T-helper 1 cell treated with Interleukin-12 subunit alpha and Interleukin-12 subunit beta and Interleukin-4 antibody, amounts not matched to agents 30 ng/mL and 1 ng/mL, for 36 hours (primary cell): ENCODE measurements around the gene MAML3. TPM values are rescaled to one million over a fixed set of nuclear protein-coding genes. Genes with fewer than 3 reads are reported as not detected.

Source experiments
- intact Hi-C: fragments of 100-400 bp; cut with micrococcal nuclease; formaldehyde crosslinking; loops from one replicate; pipeline ENCODE4 v1.15.1; 2024
- total RNA-seq: library from RNA; stranded (reverse); gene quantifications from 2 replicates; pipeline ENCODE4 v1.2.3, GENCODE V29; 2022

Gene MAML3
- total RNA-seq = 0.73 and 0.83 TPM in 2 replicates

DNA sequence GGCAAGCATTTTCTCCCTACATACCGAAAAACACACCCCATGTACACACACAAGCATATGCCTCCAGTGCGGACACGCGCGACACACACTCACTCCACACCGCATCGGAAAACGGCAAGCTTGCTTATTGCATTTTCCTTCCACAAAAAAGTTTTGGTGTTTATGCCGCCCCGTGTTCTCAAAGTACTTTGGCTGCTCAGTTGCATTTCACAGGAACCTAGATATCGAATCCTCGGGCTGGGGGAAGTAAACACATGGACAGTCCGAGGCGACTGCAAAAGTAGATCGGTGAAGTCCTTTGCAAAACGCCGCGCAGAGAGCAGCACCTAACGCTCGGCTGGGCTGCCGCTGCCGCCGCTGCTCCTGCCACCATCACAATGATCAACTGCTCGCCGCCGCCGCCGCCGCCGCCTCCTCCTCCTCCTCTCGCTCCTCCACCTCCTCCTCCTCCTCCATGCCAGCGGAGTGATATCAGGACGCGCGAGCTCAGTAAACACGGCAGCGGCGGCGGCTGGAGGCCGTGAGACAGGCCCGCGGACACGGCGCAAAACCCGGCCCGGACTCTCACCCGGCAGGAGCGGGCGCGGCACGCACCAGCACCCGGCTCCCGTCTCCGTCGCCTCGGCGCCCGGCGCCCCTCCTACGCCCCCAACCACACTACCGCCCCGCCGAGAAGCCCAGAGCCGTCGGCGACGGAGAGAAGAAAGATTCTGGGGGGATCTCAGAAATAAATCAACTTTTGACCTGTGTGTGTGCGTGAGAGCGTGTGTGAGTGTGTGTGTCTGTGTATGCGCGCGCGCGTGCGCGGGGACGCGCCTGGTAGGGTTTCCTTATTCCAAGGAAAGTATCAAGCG, at the start of gene MAML3:
MAML3 (minus strand) TSS at position 467 of the 854 bp plus-strand sequence. CDS start 857 bp downstream, outside the sequence.
- intact Hi-C loops = loop anchor here (1.0 to 5.0 kb wide), 11 partner anchors 31 to 977 kb away; partner anchors contain the start of genes ELF2, RAB33B, SCOC and SETD7

- intact Hi-C loops = no loop called here
These were observed 45.0 kb upstream of the MAML3 start for GRCh38 chr4:140198942-140199341.

- intact Hi-C loops = loop anchor here (2.0 kb wide), 1 partner anchor 41 kb away; the partner anchor contains the start of gene MAML3
These were observed 41.8 kb upstream of the MAML3 start for GRCh38 chr4:140195806-140196205.

- intact Hi-C loops = no loop called here
These were observed 35.8 kb upstream of the MAML3 start for GRCh38 chr4:140189805-140190204.

DNA sequence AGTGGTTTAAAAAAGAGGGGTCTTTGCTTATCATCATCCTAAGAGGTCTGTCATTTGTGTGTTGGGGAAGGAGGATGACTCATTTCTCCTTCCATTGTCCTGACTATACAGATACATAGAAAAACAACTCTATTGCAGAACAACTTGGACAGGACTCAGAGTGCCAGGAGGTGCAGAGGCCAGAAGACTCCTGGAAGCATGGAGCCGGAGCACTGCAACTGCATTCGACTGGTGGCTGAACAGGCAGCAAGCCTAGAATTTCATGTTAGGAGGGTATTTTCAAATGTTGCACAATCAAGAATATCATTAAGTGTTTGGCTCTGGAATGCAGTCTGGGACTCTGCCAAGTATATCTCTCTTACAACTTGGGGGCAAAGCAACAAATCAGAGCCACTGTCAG, 35.0 kb upstream of the MAML3 start:
- intact Hi-C loops = no loop called here

DNA sequence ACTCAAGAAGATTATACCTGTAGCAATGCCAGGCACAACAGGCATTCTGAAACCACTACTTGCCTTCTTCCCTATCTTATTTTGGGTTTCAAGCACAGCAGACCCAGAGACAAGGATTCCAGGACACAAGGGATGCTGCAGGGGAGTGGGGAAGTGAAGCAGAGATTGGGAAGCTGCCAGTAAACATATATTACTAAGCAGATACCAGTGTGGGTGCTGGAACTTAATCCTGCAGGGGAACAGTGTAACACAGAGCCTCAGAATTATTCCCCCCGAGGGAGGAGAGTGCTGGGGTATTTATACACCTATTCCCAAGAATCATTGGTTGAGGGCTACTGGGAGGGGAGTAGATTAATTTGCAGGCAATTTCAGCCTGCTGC, 33.3 kb upstream of the MAML3 start:
- intact Hi-C loops = no loop called here

DNA sequence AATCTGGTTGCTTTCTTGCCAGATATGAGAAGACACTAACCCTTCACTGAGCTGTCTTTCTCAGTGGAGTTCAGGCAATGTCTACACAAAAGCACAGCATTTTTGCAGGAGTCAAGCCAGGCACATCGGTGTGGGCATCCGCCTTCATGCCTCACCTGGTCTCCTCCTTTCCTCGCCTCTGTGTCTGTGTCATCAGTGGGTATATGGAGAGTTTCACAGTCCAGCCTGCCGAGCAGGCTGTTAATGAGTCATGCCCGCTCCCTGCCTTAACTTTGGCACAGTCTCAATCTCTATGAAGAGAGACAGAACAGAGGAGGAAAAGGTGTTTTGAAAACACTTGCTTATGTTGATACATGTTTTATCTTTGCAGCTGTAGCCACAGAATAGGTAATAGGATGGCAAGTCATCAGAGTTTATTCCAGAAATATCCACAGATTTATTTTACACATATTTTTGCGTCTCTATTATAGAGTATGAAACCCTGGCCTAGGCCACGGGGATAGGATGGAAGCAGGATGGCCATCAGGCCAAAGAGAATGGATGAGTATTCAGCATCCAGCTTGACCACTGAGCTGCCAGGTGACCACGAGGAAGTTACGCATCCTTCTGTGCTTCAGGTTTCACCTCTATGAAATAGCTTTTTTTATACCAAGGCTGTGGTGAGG, 32.8 kb upstream of the MAML3 start:
- intact Hi-C loops = no loop called here

GRCh38 chr4:140186082-140186438, 32.1 kb upstream of the MAML3 start:
- intact Hi-C loops = no loop called here

DNA sequence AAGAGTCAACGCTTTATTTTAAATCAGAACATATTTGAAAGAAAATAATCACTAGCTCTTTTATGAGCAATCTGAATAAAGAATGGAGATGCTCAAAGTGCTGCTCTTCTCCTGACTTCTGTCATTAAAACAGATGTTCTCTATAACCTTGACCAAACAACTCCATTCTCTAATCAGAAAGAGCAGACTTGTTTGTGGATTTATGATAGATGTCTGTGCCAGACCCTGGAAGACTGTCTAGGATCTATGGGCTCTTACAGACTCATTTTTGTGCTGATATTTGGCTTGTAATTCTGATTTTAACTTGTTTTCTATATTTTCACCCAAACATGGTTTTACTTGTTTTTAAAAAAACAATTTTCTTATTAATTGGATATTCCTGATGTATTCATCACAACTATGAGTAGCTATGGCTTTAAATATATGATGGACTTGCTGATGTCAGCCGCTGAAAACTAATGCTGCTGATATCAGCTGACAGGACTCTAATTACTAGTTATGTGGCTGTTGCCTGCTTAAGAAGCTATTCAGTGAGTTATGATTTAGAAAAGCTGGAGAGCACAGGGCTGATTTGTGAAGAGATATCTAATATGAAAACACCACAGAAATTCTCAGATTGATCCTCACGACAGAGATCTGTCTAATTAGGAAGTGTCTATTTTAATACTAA, 31.6 kb upstream of the MAML3 start:
- intact Hi-C loops = no loop called here

DNA sequence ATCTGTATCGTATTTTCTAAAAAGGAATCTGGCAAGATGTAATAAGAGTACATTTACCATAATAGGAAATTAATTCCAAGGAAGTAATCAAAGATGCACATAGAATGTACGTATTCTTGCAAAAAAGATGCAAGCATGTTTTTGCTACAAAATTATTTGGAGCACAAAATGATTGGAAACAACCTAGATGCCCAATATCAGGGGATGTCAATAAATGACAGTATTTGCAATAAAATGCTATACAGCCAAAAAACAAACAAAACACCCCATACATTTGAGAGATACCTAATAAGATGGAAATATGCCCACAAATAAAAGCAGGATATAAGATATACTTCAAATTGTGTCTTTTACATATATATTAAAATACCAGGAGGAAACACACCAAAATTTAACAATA, 29.3 kb upstream of the MAML3 start:
- intact Hi-C loops = no loop called here

- intact Hi-C loops = no loop called here
These were observed 26.6 kb upstream of the MAML3 start for GRCh38 chr4:140180577-140180976.

- intact Hi-C loops = no loop called here
These were observed 22.8 kb upstream of the MAML3 start for GRCh38 chr4:140176735-140177134.

DNA sequence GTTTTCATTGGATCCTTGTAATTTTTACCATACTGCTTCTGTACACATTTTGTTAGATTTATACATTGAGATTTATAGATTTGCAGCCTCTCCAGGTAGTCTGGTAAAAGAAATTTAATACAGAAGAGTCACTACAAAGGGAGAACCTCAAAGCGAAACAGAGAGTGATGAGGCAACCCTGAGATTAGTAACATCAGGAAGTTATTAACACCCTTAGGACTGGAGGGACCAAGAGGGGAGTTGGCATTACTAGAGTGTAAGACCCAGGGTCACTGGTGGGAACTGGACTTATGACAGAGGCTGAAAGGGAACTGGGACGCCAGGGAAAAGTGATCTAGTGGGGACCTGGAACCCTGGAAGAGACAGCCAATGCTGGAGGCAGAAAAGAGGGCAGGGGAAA, 20.6 kb upstream of the MAML3 start:
- intact Hi-C loops = no loop called here

DNA sequence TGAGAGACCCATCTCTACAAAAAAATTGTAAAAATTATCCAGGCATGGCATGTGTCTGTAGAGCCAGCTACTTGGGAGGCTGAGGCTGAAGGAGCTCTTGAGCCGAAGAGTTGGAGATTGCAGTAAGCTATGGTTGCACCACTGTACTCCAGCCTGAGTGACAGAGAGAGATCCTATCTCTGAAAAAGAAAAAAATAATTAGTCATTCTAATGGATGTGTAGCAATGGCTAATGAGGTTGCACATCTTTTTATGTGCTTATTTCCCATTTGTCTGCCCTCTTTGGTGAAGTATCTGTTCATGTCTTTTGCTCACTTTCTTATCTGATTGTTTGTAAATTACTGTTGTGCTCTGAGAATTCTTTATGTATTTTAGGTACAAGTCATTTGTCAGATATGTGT, 19.0 kb upstream of the MAML3 start:
- intact Hi-C loops = no loop called here

- intact Hi-C loops = no loop called here
These were observed 16.3 kb upstream of the MAML3 start for GRCh38 chr4:140170299-140170698.

- intact Hi-C loops = no loop called here
These were observed 15.0 kb upstream of the MAML3 start for GRCh38 chr4:140168936-140169335.

DNA sequence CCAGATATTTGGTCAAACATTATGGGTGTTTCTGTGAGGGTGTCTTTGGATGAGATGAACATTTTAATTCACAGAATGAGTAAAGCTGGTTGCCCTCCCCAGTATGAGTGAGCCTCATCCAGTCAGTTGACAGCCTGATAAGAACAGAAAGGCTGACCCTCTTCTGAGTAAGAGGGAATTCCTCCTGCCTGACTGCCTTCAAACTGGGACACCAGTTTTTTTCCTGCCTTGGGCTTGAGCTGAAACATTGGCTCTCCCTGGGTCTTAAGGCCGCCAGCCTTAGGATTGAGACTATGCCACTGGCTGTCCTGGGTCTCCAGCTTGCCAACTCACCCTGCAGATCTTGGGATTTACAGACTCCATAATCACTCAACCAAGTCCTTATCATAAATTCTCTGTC, 14.5 kb upstream of the MAML3 start:
- intact Hi-C loops = no loop called here

DNA sequence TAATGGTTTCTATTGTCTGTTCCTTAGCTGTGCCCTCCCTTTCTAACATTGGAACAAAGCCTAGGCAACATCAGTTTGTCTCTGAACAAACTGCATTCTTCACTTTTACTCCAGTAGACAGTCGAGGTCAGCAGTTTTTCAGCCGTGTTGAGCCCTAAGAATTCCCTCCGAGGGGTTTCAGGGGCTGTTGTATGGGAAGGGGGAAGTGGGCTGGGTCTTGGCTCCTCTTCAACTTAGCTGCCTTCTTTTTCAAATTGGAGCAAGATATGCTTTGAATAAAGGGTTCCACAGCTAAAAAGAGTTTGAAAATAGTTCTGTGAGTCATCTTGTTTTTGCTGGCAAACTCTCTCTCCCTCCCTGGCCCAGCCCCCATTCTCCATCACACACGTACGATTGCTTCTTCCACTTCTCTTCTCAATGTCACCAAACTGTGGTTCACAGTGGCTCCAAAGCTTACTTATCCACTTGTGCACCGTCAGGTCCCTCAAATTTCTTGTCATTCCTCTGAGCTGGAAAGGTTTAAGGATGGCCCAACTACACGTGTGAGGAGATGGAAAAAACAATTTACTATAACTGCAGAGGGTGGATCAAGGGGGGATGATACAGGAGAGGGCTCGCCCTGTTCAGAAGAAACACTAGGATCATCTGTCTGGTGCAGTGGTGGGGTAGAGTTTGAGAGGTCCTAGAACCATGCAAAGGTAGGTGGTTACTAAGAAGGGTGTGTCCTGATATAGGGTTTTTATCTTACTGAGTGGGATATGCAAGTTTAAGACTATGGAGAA, 9.2 kb upstream of the MAML3 start:
- intact Hi-C loops = no loop called here

DNA sequence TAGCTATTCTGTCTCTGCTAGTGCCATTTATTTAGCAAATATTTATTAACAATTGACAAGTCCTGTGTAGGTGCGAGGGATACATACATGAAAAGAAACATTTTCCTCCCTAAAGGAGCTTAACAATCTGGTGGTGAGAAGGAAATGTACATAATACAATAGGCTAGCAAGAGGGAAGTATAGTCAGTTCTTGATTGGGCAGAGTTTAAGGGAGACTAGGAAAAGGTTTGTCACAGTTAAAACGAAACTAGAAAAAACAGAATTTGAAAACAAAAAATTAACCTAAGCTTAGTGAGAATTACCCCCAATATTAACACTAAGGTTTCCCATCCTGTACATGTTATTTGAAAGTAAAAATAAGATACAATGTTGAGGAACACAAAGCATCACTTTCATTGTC, 8.6 kb upstream of the MAML3 start:
- intact Hi-C loops = no loop called here

DNA sequence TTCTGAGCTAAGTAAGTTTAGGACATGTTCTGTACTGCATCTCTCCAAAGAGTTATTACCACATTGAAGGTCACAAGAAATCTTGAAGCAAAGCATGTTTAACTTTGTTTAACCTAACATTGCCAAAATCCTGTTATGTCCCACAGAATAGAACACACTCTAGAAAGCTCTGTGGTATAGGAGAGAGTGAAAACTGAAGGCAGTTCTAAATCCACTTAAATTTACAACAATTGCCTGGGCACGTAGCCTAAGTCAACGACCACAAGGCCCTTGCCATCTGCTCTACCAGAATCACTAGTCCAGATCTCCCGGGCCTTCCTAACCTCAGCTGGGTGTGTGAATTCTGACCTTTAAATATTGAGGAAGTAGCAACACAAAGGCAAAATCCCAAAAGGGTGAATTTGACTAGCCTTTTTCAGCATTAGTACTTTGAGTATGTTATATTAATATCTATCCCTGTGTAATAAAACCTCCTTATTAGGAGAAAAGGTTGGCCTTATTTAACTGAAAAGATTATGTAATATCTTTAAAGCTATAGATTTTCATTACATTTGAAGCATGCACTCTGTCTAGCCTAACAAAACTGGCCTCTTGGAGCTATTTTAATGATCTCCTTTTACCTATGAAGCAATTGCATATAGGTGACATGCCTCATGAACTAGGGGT, 4.5 kb upstream of the MAML3 start:
- intact Hi-C loops = no loop called here

DNA sequence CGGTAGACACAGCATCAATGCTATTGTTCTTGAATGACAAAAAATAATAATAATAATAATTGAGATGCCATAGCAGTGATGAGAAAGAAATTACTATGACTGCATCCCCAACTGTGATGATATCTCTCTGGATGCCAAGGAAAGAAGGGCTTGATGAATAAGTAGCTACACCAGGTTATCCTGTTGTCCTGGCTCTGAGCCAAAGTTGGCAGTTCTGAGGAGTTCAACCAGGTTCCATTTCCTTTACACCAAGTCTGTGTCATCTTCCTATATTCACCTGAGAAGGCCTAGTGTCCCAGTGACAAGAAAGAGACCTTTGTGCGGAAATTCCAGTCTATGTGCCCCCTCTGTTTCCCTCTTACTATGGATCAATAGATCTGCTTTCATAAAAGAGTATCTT, 3.4 kb upstream of the MAML3 start:
- intact Hi-C loops = no loop called here
